ENCODE measurements around the gene NFATC1.

The NFATC1 gene

GRCh38 chr18:79457239-79457638, 61.5 kb downstream of the NFATC1 start:
- DNase-seq (ENCODE audit: low read depth in 2 of 2): no peak

GRCh38 chr18:79457652-79458051, 61.9 kb downstream of the NFATC1 start:
- no peak for DNase-seq (ENCODE audit: low read depth in 2 of 2)

- DNase-seq (ENCODE audit: low read depth in 2 of 2): no peak
Measured at GRCh38 chr18:79458131-79458838, 62.6 kb downstream of the NFATC1 start.

GRCh38 chr18:79458917-79459803, 63.4 kb downstream of the NFATC1 start:
- DNase-seq (ENCODE audit: low read depth in 2 of 2): no peak

- no peak for DNase-seq (ENCODE audit: low read depth in 2 of 2)
Measured at GRCh38 chr18:79459946-79460480, 64.3 kb downstream of the NFATC1 start.

- DNase-seq (ENCODE audit: low read depth in 2 of 2): no peak
Measured at GRCh38 chr18:79460481-79461300, 65.0 kb downstream of the NFATC1 start.

GRCh38 chr18:79461627-79462026, 65.9 kb downstream of the NFATC1 start:
- no peak for DNase-seq (ENCODE audit: low read depth in 2 of 2)

GRCh38 chr18:79463424-79463960, 67.8 kb downstream of the NFATC1 start:
- no peak for DNase-seq (ENCODE audit: low read depth in 2 of 2)

- DNase-seq (ENCODE audit: low read depth in 2 of 2): no peak
Measured at GRCh38 chr18:79465392-79465991, 69.8 kb downstream of the NFATC1 start.

GRCh38 chr18:79466591-79466990, 70.9 kb downstream of the NFATC1 start:
- DNase-seq (ENCODE audit: low read depth in 2 of 2): no peak

GRCh38 chr18:79467126-79467525, 71.4 kb downstream of the NFATC1 start:
- DNase-seq (ENCODE audit: low read depth in 2 of 2): no peak

GRCh38 chr18:79468119-79468789, 72.5 kb downstream of the NFATC1 start:
- DNase-seq (ENCODE audit: low read depth in 2 of 2): no peak

- DNase-seq (ENCODE audit: low read depth in 2 of 2): no peak
Measured at GRCh38 chr18:79469309-79469708, 73.6 kb downstream of the NFATC1 start.

GRCh38 chr18:79469751-79470505, 74.2 kb downstream of the NFATC1 start:
- no peak for DNase-seq (ENCODE audit: low read depth in 2 of 2)

GRCh38 chr18:79470547-79470946, 74.8 kb downstream of the NFATC1 start:
- DNase-seq (ENCODE audit: low read depth in 2 of 2): no peak

GRCh38 chr18:79471046-79471445, 75.3 kb downstream of the NFATC1 start:
- DNase-seq (ENCODE audit: low read depth in 2 of 2): no peak

- no peak for DNase-seq (ENCODE audit: low read depth in 2 of 2)
Measured at GRCh38 chr18:79471597-79471996, 75.9 kb downstream of the NFATC1 start.

GRCh38 chr18:79472176-79472575, 76.4 kb downstream of the NFATC1 start:
- DNase-seq (ENCODE audit: low read depth in 2 of 2): no peak

- DNase-seq (ENCODE audit: low read depth in 2 of 2): no peak
Measured at GRCh38 chr18:79472946-79473345, 77.2 kb downstream of the NFATC1 start.

Measured in stimulated activated CD8-positive, alpha-beta memory T cell treated with anti-CD3 and anti-CD28 coated beads, Interleukin-15, amount 100 ng/mL, for 4 hours (primary cell).